ENCODE measurements around the gene PBX4. TPM values are rescaled to one million over a fixed set of nuclear protein-coding genes. Genes with fewer than 3 reads are reported as not detected.
A peak's percentile ranks its signal among the peaks of the same experiment; 100 is the strongest.
"Not testable (repeated sequence)": the region's sequence is repeated elsewhere in the genome, so short reads cannot be mapped to it uniquely, and the experiment has no call there.

The PBX4 gene, protein sequence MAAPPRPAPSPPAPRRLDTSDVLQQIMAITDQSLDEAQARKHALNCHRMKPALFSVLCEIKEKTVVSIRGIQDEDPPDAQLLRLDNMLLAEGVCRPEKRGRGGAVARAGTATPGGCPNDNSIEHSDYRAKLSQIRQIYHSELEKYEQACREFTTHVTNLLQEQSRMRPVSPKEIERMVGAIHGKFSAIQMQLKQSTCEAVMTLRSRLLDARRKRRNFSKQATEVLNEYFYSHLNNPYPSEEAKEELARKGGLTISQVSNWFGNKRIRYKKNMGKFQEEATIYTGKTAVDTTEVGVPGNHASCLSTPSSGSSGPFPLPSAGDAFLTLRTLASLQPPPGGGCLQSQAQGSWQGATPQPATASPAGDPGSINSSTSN
- not detected in 2 replicates for total RNA-seq
- not detected in 2 replicates for polyA plus RNA-seq
- polyA plus RNA-seq (2011; cell fraction: cytosol; rRNA removed), result 0.08 TPM in 1 of 2 replicates, not detected in the other
- not detected in 2 replicates for polyA plus RNA-seq (2011; cell fraction: nucleus; rRNA removed)
- polyA plus RNA-seq (2012), result not detected in 2 replicates
- not detected in 2 replicates for polyA minus RNA-seq
- not detected for polyA minus RNA-seq (2011; cell fraction: cytosol; rRNA and poly(A)+ RNA removed)
- polyA minus RNA-seq (2011; cell fraction: nucleus; rRNA and poly(A)+ RNA removed), result not detected in 2 replicates
- Bru-seq, nascent RNA, result percentile 6 among the genes with signal in this experiment
- BruChase-seq, experiment 1, labeled RNA remaining after a 6-hour chase, result percentile 11 among the genes with signal in this experiment
- BruChase-seq, experiment 2, labeled RNA remaining after a 2-hour chase, result percentile 9 among the genes with signal in this experiment
- long read RNA-seq, result 0 reads

DNA sequence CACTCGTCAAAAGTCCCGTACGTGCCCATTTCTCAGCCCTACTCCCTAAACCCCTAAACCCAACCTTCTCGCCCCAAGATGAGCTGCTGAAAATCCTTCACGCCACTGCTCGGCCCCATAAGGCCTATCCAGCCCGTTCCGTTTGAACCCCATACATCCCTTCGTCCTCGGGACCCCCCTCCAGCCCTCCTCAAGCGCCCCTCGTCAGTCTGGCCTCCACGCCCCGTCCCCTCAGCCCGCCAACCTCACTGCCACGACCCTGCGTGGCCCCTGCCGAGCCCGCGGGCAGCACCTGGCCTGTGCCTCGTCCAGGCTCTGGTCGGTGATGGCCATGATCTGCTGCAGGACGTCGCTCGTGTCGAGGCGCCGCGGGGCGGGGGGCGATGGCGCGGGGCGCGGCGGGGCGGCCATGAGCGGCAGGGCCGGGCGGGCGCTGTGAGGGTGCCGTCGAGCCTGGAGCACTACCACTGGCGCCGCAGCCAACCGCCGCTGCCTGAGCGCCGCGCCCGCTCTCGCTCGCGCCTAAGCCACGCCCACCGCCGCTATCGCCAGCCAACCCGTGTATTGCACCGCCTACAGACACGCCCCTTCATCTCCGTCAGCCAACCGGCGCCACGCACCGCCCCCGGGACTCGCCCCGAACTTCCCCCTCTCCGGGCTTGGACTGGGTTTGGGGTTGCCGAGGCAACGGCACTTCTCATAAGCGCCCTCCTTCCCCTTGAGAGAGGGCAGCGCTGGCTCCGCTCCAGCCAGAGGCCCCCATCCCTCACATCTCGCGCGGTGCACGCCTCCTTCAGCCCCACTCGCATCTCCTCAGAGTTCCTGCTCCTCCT is at the start of gene PBX4:
PBX4 (minus strand) TSS at position 469 of the 833 bp plus-strand sequence; CDS start at position 411, 58 bp downstream.
- FAIRE-seq (no peak), DNase-seq (ENCODE audit: low read depth, low spot score) (peak; percentile 65)
- TF ChIP-seq, protein P1, sequence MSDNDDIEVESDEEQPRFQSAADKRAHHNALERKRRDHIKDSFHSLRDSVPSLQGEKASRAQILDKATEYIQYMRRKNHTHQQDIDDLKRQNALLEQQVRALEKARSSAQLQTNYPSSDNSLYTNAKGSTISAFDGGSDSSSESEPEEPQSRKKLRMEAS (IDR thresholded peaks at IDR 0.05; ENCODE audit: insufficient read depth, insufficient read length), result no peak
- TF ChIP-seq JUN (IDR thresholded peaks at IDR 0.05; ENCODE audit: borderline replicate concordance, insufficient read depth, insufficient read length, low read depth) (no peak), CTCF (IDR thresholded peaks at IDR 0.05; ENCODE audit: extremely low read depth in 1 of 2, insufficient read depth in 1 of 2, low read depth in 1 of 2, low read length in 2 of 2) (no peak), POLR2AphosphoS5 (IDR thresholded peaks at IDR 0.05; ENCODE audit: insufficient read depth, low read depth, low read length) (no peak), FOS (IDR thresholded peaks at IDR 0.05; ENCODE audit: borderline replicate concordance, insufficient read depth, low read length) (no peak)
- BruUV-seq (replicated peaks), result no TSS peak
- no peaks in the 10 kb centered on the region for H3K9me3 ChIP-seq (replicated peaks; ENCODE audit: control insufficient read depth, insufficient read depth, low read length)
- no peaks in the 10 kb centered on the region for H3K79me2 ChIP-seq (ENCODE audit: control insufficient read depth, insufficient read depth, low read length)
- no peak within 1 kb of the TSS for H3K27ac ChIP-seq (ENCODE audit: insufficient read depth, low read depth, low read length)
- H3K4me2 ChIP-seq (ENCODE audit: insufficient read depth, low read length), result no peak within 1 kb of the TSS
- POLR2A ChIA-PET, result no interaction called here
- H3K9ac ChIP-seq (replicated peaks; ENCODE audit: extremely low read depth, insufficient read depth, low read length), result no peak within 1 kb of the TSS
- peak within 1 kb of the TSS; percentile 82 for H2AFZ ChIP-seq (ENCODE audit: low read depth, low read length)
- no peaks in the 10 kb centered on the region for H4K20me1 ChIP-seq (replicated peaks; ENCODE audit: control insufficient read depth, extremely low read depth, insufficient read depth, low read length)
- no peaks in the 10 kb centered on the region for H3K4me1 ChIP-seq (ENCODE audit: control insufficient read depth, extremely low read depth, insufficient read depth, low read length)
- no peaks in the 10 kb centered on the region for H3K36me3 ChIP-seq (ENCODE audit: control insufficient read depth in 2 of 2, extremely low read depth in 1 of 2, insufficient read depth in 2 of 2, low read length in 2 of 2)
- intact Hi-C loops (cut with micrococcal nuclease), result no loop called here
- dilution Hi-C loops (cut with MboI; ENCODE audit: extremely low pct_ligation_motif_present, low sequenced_read_pairs), result no loop called here
- H3K4me3 ChIP-seq (replicated peaks in 1 of 3; ENCODE audit: insufficient read depth in 1 of 3, low read depth in 1 of 3, low read length in 3 of 3), result no peak within 1 kb of the TSS
- no peaks in the 10 kb centered on the region for H3K27me3 ChIP-seq (ENCODE audit: control insufficient read depth in 2 of 2, insufficient read depth in 2 of 2, low read length in 2 of 2)
- no peaks in the 10 kb centered on the region for H3K9me1 ChIP-seq (replicated peaks; ENCODE audit: control insufficient read depth, extremely low read depth, insufficient read depth, low read length)
- CTCF ChIA-PET, result no interaction called here

GRCh38 chr19:19665420-19665948 is 47.0 kb upstream of the PBX4 start:
- POLR2A ChIA-PET; H3K4me1 ChIP-seq (ENCODE audit: control insufficient read depth, extremely low read depth, insufficient read depth, low read length); CTCF ChIA-PET; H3K4me3 ChIP-seq (replicated peaks in 1 of 3; ENCODE audit: insufficient read depth in 1 of 3, low read depth in 1 of 3, low read length in 3 of 3); H4K20me1 ChIP-seq (replicated peaks; ENCODE audit: control insufficient read depth, extremely low read depth, insufficient read depth, low read length); H3K9me3 ChIP-seq (replicated peaks; ENCODE audit: control insufficient read depth, insufficient read depth, low read length); H2AFZ ChIP-seq (ENCODE audit: low read depth, low read length); H3K9ac ChIP-seq (replicated peaks; ENCODE audit: extremely low read depth, insufficient read depth, low read length); DNase-seq (ENCODE audit: low read depth, low spot score); H3K4me2 ChIP-seq (ENCODE audit: insufficient read depth, low read length); H3K36me3 ChIP-seq (ENCODE audit: control insufficient read depth in 2 of 2, extremely low read depth in 1 of 2, insufficient read depth in 2 of 2, low read length in 2 of 2); H3K9me1 ChIP-seq (replicated peaks; ENCODE audit: control insufficient read depth, extremely low read depth, insufficient read depth, low read length); H3K27ac ChIP-seq (ENCODE audit: insufficient read depth, low read depth, low read length); dilution Hi-C loops (cut with MboI; ENCODE audit: extremely low pct_ligation_motif_present, low sequenced_read_pairs); FAIRE-seq; H3K27me3 ChIP-seq (ENCODE audit: control insufficient read depth in 2 of 2, insufficient read depth in 2 of 2, low read length in 2 of 2); BruUV-seq (replicated peaks): not testable (repeated sequence)
- peaks cover 25% of the 10 kb centered on the region for H3K79me2 ChIP-seq (ENCODE audit: control insufficient read depth, insufficient read depth, low read length)
- intact Hi-C loops (cut with micrococcal nuclease), result loop anchor here (5.0 to 10.0 kb wide), 2 partner anchors 67 to 239 kb away; partner anchors contain the start of genes ZNF14 and ZNF93
